ENCODE data around the gene STOML1. TPM values are rescaled to one million over a fixed set of nuclear protein-coding genes. Genes with fewer than 3 reads are reported as not detected.

The STOML1 gene
- total RNA-seq, 1 experiment from 2014 or later, result 5.0 TPM

DNA sequence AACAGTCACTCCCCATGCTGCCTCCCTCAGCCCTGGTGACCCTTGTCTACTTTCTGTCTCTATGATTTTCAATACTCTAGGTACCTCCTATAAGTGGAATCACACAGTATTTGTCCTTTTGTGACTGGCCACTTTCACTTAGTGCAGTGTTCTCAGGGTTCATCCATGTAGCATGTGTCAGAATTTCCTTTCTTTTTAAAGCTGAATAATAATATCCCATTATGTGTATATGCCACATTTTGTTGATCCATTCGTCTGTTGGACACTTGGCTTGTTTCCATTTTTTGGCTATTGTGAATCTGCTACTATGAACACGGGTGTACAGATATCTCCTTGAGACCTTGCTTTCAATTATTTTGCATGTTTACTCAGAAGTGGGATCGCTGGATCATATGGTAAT is 36.6 kb upstream of the STOML1 start:
- H3K4me1 ChIP-seq (ENCODE audit: control insufficient read depth in 1 of 2, insufficient read depth in 2 of 2, low read length in 2 of 2), result no peaks in the 10 kb centered on the region
- H3K36me3 ChIP-seq (ENCODE audit: control insufficient read depth in 1 of 2, insufficient read depth in 2 of 2, low read length in 2 of 2), result no peaks in the 10 kb centered on the region; a peak in 1 of 4 replicates
- intact Hi-C loops (cut with micrococcal nuclease), result no loop called here
- H3K4me2 ChIP-seq (ENCODE audit: low read length), result no peak overlapping the region
- H3K9me3 ChIP-seq (ENCODE audit: control insufficient read depth in 1 of 2, insufficient read depth in 1 of 2, low read depth in 1 of 2, low read length in 2 of 2), result no peaks in the 10 kb centered on the region
- DNase-seq (ENCODE audit: low read depth, low spot score) (no peak), ATAC-seq (no peak)
- BruUV-seq (replicated peaks), result no TSS peak
- RAD21 ChIA-PET (ENCODE audit: low non-redundant PET in 1 of 2, low total read pairs in 2 of 2, uncharacterized antibody in 2 of 2, unreplicated experiment in 2 of 2), result no interaction called here
- H3K4me3 ChIP-seq (replicated peaks in 1 of 2; ENCODE audit: low read depth in 1 of 2, low read length in 2 of 2), result no peak overlapping the region
- H3K79me2 ChIP-seq (ENCODE audit: insufficient read depth, low read length), result no peaks in the 10 kb centered on the region
- TF ChIP-seq, protein P1, sequence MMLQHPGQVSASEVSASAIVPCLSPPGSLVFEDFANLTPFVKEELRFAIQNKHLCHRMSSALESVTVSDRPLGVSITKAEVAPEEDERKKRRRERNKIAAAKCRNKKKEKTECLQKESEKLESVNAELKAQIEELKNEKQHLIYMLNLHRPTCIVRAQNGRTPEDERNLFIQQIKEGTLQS (IDR thresholded peaks at IDR 0.05), result no peak
- H4K20me1 ChIP-seq (ENCODE audit: insufficient read depth), result no peaks in the 10 kb centered on the region
- no peak overlapping the region for H3K27ac ChIP-seq (ENCODE audit: low read depth, low read length)
- no peaks in the 10 kb centered on the region for H3K27me3 ChIP-seq (ENCODE audit: insufficient read depth, low read length)
- no peak overlapping the region for H2AFZ ChIP-seq (ENCODE audit: low read depth, low read length, poor library complexity, severe bottlenecking)
- POLR2A ChIA-PET, result no interaction called here
- no peak overlapping the region for H3K9ac ChIP-seq (ENCODE audit: low read length)
- CTCF ChIA-PET, result interaction anchor here (1.6 kb wide), 1 partner anchor 8 kb away, joined by 8 read pairs; no protein-coding TSS in a partner anchor
- no peaks in the 10 kb centered on the region for H3K9me2 ChIP-seq (ENCODE audit: insufficient read depth)

DNA sequence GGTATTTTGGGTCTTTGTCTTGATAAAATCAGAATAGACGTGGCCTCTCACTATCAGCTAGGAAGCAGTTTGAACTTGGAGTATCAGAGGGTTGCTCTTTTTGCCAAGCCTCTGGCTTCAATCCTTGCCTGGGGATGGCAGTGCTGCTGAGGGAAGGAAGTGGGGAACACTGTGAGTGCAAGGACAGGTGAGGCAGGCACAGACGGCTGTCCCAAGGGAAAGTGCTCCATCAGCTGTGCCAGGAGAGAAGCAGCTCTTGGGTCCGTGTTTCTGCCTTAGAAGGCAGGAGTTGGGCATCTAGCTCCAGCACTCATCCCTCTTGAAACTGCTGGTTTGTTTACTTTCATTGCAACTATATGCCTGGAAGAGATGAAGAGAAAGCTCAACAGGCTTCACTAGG is 35.6 kb upstream of the STOML1 start:
- Histone ChIP-seq H3K4me3 (replicated peaks in 1 of 2; ENCODE audit: low read depth in 1 of 2, low read length in 2 of 2) (no peak overlapping the region), H3K36me3 (ENCODE audit: control insufficient read depth in 1 of 2, insufficient read depth in 2 of 2, low read length in 2 of 2) (no peaks in the 10 kb centered on the region; a peak in 2 of 4 replicates), H2AFZ (ENCODE audit: low read depth, low read length, poor library complexity, severe bottlenecking) (no peak overlapping the region), H4K20me1 (ENCODE audit: insufficient read depth) (no peaks in the 10 kb centered on the region), H3K27ac (ENCODE audit: low read depth, low read length) (no peak overlapping the region), H3K4me1 (ENCODE audit: control insufficient read depth in 1 of 2, insufficient read depth in 2 of 2, low read length in 2 of 2) (no peaks in the 10 kb centered on the region), H3K9ac (ENCODE audit: low read length) (no peak overlapping the region), H3K9me2 (ENCODE audit: insufficient read depth) (no peaks in the 10 kb centered on the region), H3K27me3 (ENCODE audit: insufficient read depth, low read length) (no peaks in the 10 kb centered on the region), H3K79me2 (ENCODE audit: insufficient read depth, low read length) (no peaks in the 10 kb centered on the region), H3K9me3 (ENCODE audit: control insufficient read depth in 1 of 2, insufficient read depth in 1 of 2, low read depth in 1 of 2, low read length in 2 of 2) (no peaks in the 10 kb centered on the region), H3K4me2 (ENCODE audit: low read length) (no peak overlapping the region)
- DNase-seq (ENCODE audit: low read depth, low spot score) (no peak), ATAC-seq (no peak)
- no TSS peak for BruUV-seq (replicated peaks)
- RAD21 ChIA-PET (ENCODE audit: low non-redundant PET in 1 of 2, low total read pairs in 2 of 2, uncharacterized antibody in 2 of 2, unreplicated experiment in 2 of 2), result no interaction called here
- intact Hi-C loops (cut with micrococcal nuclease), result no loop called here
- CTCF ChIA-PET, result interaction anchor here (1.0 to 1.6 kb wide), 2 partner anchors 9 to 21 kb away, joined by 4 to 8 read pairs; no protein-coding TSS in a partner anchor
- TF ChIP-seq JUND (IDR thresholded peaks at IDR 0.05), result no peak
- no peak for TF ChIP-seq ZFX (IDR thresholded peaks at IDR 0.05)
- no peak for TF ChIP-seq SRF (IDR thresholded peaks at IDR 0.05; ENCODE audit: low read depth)
- TF ChIP-seq EZH2 (IDR thresholded peaks at IDR 0.05), result no peak
- POLR2A ChIA-PET, result no interaction called here

Measured in HCT116 (cell line).